Mammary epithelial cell (primary cell): Measurements from ENCODE around the gene APMAP.

Experiments
- EZH2 ChIP-seq: IDR thresholded peaks from 2 replicates; pipeline ENCODE4 v1.6.1; 2012; ENCODE audit warnings: low read length, inconsistent platforms, borderline replicate concordance
- TF ChIP-seq, protein P1 (sequence below), 2 donors: IDR thresholded peaks in 1 of 2; conservative IDR thresholded peaks in 1 of 2; 2 replicates each; pipeline ENCODE4 v1.5.1; 2011 to 2012; ENCODE audit warnings: inconsistent platforms in 2 of 2, low read length in 2 of 2, mild to moderate bottlenecking in 2 of 2, control low read depth in 1 of 2, low read depth in 1 of 2; ENCODE audit not compliant: insufficient read depth in 1 of 2; ENCODE audit errors: extremely low read depth in 1 of 2

GRCh38 chr20:24942679-24943078 lies 49.9 kb downstream of the APMAP start:
- TF ChIP-seq, protein P1, sequence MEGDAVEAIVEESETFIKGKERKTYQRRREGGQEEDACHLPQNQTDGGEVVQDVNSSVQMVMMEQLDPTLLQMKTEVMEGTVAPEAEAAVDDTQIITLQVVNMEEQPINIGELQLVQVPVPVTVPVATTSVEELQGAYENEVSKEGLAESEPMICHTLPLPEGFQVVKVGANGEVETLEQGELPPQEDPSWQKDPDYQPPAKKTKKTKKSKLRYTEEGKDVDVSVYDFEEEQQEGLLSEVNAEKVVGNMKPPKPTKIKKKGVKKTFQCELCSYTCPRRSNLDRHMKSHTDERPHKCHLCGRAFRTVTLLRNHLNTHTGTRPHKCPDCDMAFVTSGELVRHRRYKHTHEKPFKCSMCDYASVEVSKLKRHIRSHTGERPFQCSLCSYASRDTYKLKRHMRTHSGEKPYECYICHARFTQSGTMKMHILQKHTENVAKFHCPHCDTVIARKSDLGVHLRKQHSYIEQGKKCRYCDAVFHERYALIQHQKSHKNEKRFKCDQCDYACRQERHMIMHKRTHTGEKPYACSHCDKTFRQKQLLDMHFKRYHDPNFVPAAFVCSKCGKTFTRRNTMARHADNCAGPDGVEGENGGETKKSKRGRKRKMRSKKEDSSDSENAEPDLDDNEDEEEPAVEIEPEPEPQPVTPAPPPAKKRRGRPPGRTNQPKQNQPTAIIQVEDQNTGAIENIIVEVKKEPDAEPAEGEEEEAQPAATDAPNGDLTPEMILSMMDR (conservative IDR thresholded peaks at IDR 0.05 in 1 of 2, IDR thresholded peaks at IDR 0.05 in 1 of 2; ENCODE audit: extremely low read depth in 1 of 2, insufficient read depth in 1 of 2, low read depth in 1 of 2, low read length in 2 of 2): no peak
- TF ChIP-seq EZH2: no peak
